ENCODE measurements around the gene MSANTD7.
"Not testable (repeated sequence)": the region's sequence is repeated elsewhere in the genome, so short reads cannot be mapped to it uniquely, and the experiment has no call there.

The MSANTD7 gene

GRCh38 chr10:14810969-14811953 lies 26.8 kb upstream of the MSANTD7 start:
- TF ChIP-seq CTCF (IDR thresholded peaks at IDR 0.05; ENCODE audit: low read depth, low read length) = no peak
- no peak for DNase-seq (ENCODE audit: extremely low read depth, low read depth)

- no peak for DNase-seq (ENCODE audit: extremely low read depth, low read depth)
- TF ChIP-seq CTCF (IDR thresholded peaks at IDR 0.05; ENCODE audit: low read depth, low read length) = no peak
These were observed 25.8 kb upstream of the MSANTD7 start for GRCh38 chr10:14812271-14812670.

GRCh38 chr10:14815681-14816080 lies 22.4 kb upstream of the MSANTD7 start:
- TF ChIP-seq CTCF (IDR thresholded peaks at IDR 0.05; ENCODE audit: low read depth, low read length) = no peak
- no peak for DNase-seq (ENCODE audit: extremely low read depth, low read depth)

- DNase-seq (ENCODE audit: extremely low read depth, low read depth) = not testable (repeated sequence)
These were observed 21.4 kb upstream of the MSANTD7 start for GRCh38 chr10:14816717-14817116.

GRCh38 chr10:14820010-14820774 lies 17.9 kb upstream of the MSANTD7 start:
- TF ChIP-seq CTCF (IDR thresholded peaks at IDR 0.05; ENCODE audit: low read depth, low read length) = peak; percentile 27
- peak; percentile 83 for DNase-seq (ENCODE audit: extremely low read depth, low read depth)

GRCh38 chr10:14820775-14821154 lies 17.3 kb upstream of the MSANTD7 start:
- DNase-seq (ENCODE audit: extremely low read depth, low read depth) = no peak
- no peak for TF ChIP-seq CTCF (IDR thresholded peaks at IDR 0.05; ENCODE audit: low read depth, low read length)

GRCh38 chr10:14821635-14822375 lies 16.3 kb upstream of the MSANTD7 start:
- no peak for TF ChIP-seq CTCF (IDR thresholded peaks at IDR 0.05; ENCODE audit: low read depth, low read length)
- no peak for DNase-seq (ENCODE audit: extremely low read depth, low read depth)

All from AG09319 (cell line).